ENCODE data around the gene CA4.

CA4 gene

DNA sequence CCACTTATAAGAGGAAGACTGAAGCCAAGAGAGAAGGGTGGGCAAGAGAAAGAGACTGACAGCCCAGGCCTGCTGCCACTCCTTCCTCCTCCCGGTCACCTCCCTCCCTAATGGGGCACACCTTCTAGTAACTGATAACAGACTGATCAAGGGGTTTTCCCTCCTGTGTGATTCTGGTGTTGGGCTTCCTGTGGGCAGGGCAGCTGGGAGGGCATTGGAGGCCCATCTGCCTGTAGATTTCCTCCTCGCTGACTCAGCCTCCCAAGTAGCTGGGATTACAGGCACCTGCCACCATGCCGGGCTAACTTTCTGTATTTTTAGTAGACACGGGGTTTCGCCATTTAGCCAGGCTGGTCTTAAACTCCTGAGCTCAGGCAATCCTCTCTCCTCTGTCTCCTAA, 16.2 kb downstream of the CA4 start:
- Histone ChIP-seq H3K4me3 (ENCODE audit: severe bottlenecking) (no peak overlapping the region), H3K27me3 (ENCODE audit: insufficient read depth, poor library complexity, severe bottlenecking) (no peaks in the 10 kb centered on the region), H3K9me3 (ENCODE audit: severe bottlenecking) (no peaks in the 10 kb centered on the region), H3K4me1 (ENCODE audit: insufficient read depth, poor library complexity, severe bottlenecking) (peaks cover 3% of the 10 kb centered on the region), H3K27ac (ENCODE audit: poor library complexity, severe bottlenecking) (no peak overlapping the region), H3K36me3 (ENCODE audit: low read depth) (no peaks in the 10 kb centered on the region)
- ATAC-seq (ENCODE audit: low read depth), result no peak
- DNase-seq (ENCODE audit: low spot score), result no peak
- TF ChIP-seq, protein P1, sequence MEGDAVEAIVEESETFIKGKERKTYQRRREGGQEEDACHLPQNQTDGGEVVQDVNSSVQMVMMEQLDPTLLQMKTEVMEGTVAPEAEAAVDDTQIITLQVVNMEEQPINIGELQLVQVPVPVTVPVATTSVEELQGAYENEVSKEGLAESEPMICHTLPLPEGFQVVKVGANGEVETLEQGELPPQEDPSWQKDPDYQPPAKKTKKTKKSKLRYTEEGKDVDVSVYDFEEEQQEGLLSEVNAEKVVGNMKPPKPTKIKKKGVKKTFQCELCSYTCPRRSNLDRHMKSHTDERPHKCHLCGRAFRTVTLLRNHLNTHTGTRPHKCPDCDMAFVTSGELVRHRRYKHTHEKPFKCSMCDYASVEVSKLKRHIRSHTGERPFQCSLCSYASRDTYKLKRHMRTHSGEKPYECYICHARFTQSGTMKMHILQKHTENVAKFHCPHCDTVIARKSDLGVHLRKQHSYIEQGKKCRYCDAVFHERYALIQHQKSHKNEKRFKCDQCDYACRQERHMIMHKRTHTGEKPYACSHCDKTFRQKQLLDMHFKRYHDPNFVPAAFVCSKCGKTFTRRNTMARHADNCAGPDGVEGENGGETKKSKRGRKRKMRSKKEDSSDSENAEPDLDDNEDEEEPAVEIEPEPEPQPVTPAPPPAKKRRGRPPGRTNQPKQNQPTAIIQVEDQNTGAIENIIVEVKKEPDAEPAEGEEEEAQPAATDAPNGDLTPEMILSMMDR (IDR thresholded peaks at IDR 0.05; ENCODE audit: poor library complexity, severe bottlenecking), result no peak

DNA sequence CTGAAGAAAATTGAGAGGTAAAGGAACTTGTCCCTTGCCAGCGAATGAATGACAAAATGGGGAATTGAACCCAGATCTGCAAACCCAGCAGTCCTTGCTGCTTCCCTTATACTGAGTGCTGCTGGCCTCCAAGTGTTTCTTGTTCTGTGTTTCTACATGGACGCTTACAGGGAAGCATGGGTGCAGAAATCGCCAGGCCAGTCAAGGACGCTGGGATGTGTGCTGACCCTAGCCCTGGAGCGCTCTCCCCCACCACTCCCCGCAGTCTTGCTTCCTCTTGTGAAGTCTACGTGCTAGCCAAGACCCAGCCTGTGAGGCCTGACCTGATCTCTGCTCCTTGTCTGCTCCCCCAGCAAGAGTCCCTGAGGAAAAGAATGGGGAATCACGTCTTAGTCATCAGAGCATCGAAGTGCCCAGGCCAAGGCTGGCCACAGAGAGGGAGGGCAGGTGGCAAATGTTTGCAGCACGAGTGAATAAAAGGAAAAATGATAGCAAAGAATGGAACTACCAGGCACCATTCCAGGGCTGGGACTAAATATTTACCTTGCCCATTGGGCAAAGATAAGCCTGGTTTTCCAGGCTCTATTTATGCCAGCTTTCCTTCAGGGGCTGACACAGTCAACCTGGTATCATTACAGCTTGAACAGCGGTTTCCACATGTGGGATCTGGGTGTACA, 17.4 kb downstream of the CA4 start:
- H3K4me3 ChIP-seq (ENCODE audit: severe bottlenecking), result no peak overlapping the region
- no peaks in the 10 kb centered on the region for H3K9me3 ChIP-seq (ENCODE audit: severe bottlenecking)
- DNase-seq (ENCODE audit: low spot score) (no peak), ATAC-seq (ENCODE audit: low read depth) (no peak)
- no peaks in the 10 kb centered on the region for H3K36me3 ChIP-seq (ENCODE audit: low read depth)
- no peak overlapping the region for H3K27ac ChIP-seq (ENCODE audit: poor library complexity, severe bottlenecking)
- H3K27me3 ChIP-seq (ENCODE audit: insufficient read depth, poor library complexity, severe bottlenecking), result no peaks in the 10 kb centered on the region
- TF ChIP-seq, protein P1 (IDR thresholded peaks at IDR 0.05; ENCODE audit: poor library complexity, severe bottlenecking), result no peak
- H3K4me1 ChIP-seq (ENCODE audit: insufficient read depth, poor library complexity, severe bottlenecking), result peaks cover 3% of the 10 kb centered on the region

DNA sequence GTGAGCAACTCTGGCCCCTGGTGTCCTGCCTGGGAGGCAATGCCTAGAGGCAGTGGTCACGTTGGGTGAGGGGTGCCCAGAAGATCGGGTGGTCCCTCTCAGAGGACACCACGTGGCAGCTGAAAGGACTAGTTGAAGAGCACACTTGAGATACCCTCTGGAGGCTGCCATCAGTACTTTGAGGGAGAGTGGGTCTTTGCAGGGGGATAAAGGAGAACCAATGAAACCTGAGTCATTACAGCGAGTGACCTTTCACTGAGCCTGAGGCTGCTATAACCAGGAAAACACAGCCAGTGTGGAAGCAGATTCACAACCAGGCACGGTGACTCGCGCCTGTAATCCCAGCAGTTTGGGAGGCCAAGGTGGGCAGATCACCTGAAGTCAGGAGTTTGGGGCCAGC, 18.9 kb downstream of the CA4 start:
- Histone ChIP-seq H3K27me3 (ENCODE audit: insufficient read depth, poor library complexity, severe bottlenecking) (no peaks in the 10 kb centered on the region), H3K4me1 (ENCODE audit: insufficient read depth, poor library complexity, severe bottlenecking) (peaks cover 3% of the 10 kb centered on the region), H3K9me3 (ENCODE audit: severe bottlenecking) (no peaks in the 10 kb centered on the region), H3K4me3 (ENCODE audit: severe bottlenecking) (no peak overlapping the region), H3K36me3 (ENCODE audit: low read depth) (no peaks in the 10 kb centered on the region), H3K27ac (ENCODE audit: poor library complexity, severe bottlenecking) (no peak overlapping the region)
- ATAC-seq (ENCODE audit: low read depth) (no peak), DNase-seq (ENCODE audit: low spot score) (no peak)
- TF ChIP-seq, protein P1 (IDR thresholded peaks at IDR 0.05; ENCODE audit: poor library complexity, severe bottlenecking), result no peak

DNA sequence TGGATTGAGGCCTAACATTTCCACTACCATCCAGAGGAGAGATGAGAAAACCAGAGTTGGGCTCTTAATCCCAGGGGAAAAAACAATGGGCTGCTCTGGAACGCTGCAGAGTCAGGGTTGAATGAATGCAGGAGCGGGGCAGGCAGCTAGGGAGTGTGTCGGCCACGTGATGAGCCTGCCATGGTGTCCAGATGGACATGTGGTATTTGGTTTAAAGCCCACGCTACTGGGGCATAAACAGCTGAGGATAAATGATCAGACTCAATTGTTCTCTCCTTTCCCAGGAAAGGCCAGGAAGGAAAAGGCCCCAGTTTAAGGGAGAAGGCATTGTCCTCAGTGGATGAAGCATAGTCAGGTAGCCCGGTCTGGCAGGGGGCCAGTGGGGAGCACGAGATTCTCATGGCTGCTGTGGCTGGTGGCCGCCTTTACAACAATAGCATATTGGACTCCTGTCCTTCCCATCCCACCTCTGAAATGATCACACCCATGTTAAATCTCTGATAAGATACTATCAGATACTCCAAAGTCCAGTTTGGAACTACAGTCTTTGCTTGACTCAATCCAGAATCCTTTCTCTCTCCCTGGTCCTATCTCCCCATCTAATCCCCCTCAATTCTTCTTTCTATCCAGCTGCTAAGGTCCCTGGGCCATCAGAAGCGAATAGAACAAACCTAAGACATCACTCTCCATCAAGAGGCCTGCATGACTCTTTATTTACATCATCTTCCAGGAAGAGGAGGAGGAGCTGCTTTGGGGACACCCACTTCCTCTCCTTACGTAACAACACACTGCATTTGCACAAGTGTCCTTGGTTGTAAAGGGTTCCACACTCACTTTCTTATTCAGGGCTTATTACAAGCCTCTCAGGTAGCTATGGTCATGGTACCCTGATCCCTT, 20.4 kb downstream of the CA4 start:
- TF ChIP-seq, protein P1 (IDR thresholded peaks at IDR 0.05; ENCODE audit: poor library complexity, severe bottlenecking), result no peak
- H3K36me3 ChIP-seq (ENCODE audit: low read depth), result no peaks in the 10 kb centered on the region
- DNase-seq (ENCODE audit: low spot score) (no peak), ATAC-seq (ENCODE audit: low read depth) (peak; percentile 35; the same call in 1 of the 3 replicates)
- peaks cover 3% of the 10 kb centered on the region for H3K4me1 ChIP-seq (ENCODE audit: insufficient read depth, poor library complexity, severe bottlenecking)
- H3K27me3 ChIP-seq (ENCODE audit: insufficient read depth, poor library complexity, severe bottlenecking), result no peaks in the 10 kb centered on the region
- H3K9me3 ChIP-seq (ENCODE audit: severe bottlenecking), result no peaks in the 10 kb centered on the region
- H3K4me3 ChIP-seq (ENCODE audit: severe bottlenecking), result no peak overlapping the region
- no peak overlapping the region for H3K27ac ChIP-seq (ENCODE audit: poor library complexity, severe bottlenecking)

Measured in RWPE2 (cell line).